ENCODE measurements around the gene IGFN1.
"Not testable (repeated sequence)": the region's sequence is repeated elsewhere in the genome, so short reads cannot be mapped to it uniquely, and the experiment has no call there.

IGFN1 gene

GRCh38 chr1:201156819-201157218 lies 33.8 kb upstream of the IGFN1 start:
- H3K4me3 ChIP-seq (IDR thresholded peaks at IDR 0.05; ENCODE audit: insufficient read depth, low read depth, low read length) = no peak overlapping the region
- peaks cover 55% of the 10 kb centered on the region for H3K4me1 ChIP-seq (ENCODE audit: low read depth, poor library complexity, severe bottlenecking)
- no peaks in the 10 kb centered on the region for H3K36me3 ChIP-seq (ENCODE audit: insufficient read depth)
- H3K27me3 ChIP-seq (ENCODE audit: insufficient read depth, low read depth) = no peaks in the 10 kb centered on the region
- no peak overlapping the region for H3K27ac ChIP-seq
- H4K20me1 ChIP-seq (ENCODE audit: insufficient read depth) = no peaks in the 10 kb centered on the region
- no peak overlapping the region for H3K9ac ChIP-seq
- H3K79me2 ChIP-seq (ENCODE audit: insufficient read depth, low read depth) = peaks cover 8% of the 10 kb centered on the region; the same call in 1 of the 2 replicates
- H3K4me2 ChIP-seq = peak overlapping the region; percentile 2; the same call in 1 of the 2 replicates
- H2AFZ ChIP-seq (ENCODE audit: low read depth) = no peak overlapping the region
- TF ChIP-seq CTCF (conservative IDR thresholded peaks at IDR 0.05; ENCODE audit: low read depth, low read length) = no peak

- Histone ChIP-seq H4K20me1 (ENCODE audit: insufficient read depth) (no peaks in the 10 kb centered on the region), H3K79me2 (ENCODE audit: insufficient read depth, low read depth) (peaks cover 8% of the 10 kb centered on the region; the same call in 1 of the 2 replicates), H2AFZ (ENCODE audit: low read depth) (no peak overlapping the region), H3K4me2 (no peak overlapping the region), H3K4me3 (IDR thresholded peaks at IDR 0.05; ENCODE audit: insufficient read depth, low read depth, low read length) (no peak overlapping the region), H3K4me1 (ENCODE audit: low read depth, poor library complexity, severe bottlenecking) (peaks cover 61% of the 10 kb centered on the region), H3K36me3 (ENCODE audit: insufficient read depth) (no peaks in the 10 kb centered on the region), H3K27ac (no peak overlapping the region), H3K27me3 (ENCODE audit: insufficient read depth, low read depth) (no peaks in the 10 kb centered on the region), H3K9ac (no peak overlapping the region)
- no peak for TF ChIP-seq CTCF (conservative IDR thresholded peaks at IDR 0.05; ENCODE audit: low read depth, low read length)
Measured at GRCh38 chr1:201157949-201158348, 32.7 kb upstream of the IGFN1 start.

GRCh38 chr1:201163036-201163435 lies 27.6 kb upstream of the IGFN1 start:
- H3K79me2 ChIP-seq (ENCODE audit: insufficient read depth, low read depth); H3K27me3 ChIP-seq (ENCODE audit: insufficient read depth, low read depth); H2AFZ ChIP-seq (ENCODE audit: low read depth); H4K20me1 ChIP-seq (ENCODE audit: insufficient read depth); H3K4me2 ChIP-seq; H3K36me3 ChIP-seq (ENCODE audit: insufficient read depth); H3K9ac ChIP-seq; H3K4me3 ChIP-seq (IDR thresholded peaks at IDR 0.05; ENCODE audit: insufficient read depth, low read depth, low read length); H3K27ac ChIP-seq: not testable (repeated sequence)
- H3K4me1 ChIP-seq (ENCODE audit: low read depth, poor library complexity, severe bottlenecking) = peaks cover 32% of the 10 kb centered on the region

GRCh38 chr1:201163707-201164106 lies 26.9 kb upstream of the IGFN1 start:
- no peak overlapping the region for H3K4me2 ChIP-seq
- no peak overlapping the region for H2AFZ ChIP-seq (ENCODE audit: low read depth)
- no peak overlapping the region for H3K9ac ChIP-seq
- H3K79me2 ChIP-seq (ENCODE audit: insufficient read depth, low read depth) = no peaks in the 10 kb centered on the region
- no peaks in the 10 kb centered on the region for H4K20me1 ChIP-seq (ENCODE audit: insufficient read depth)
- no peak overlapping the region for H3K4me3 ChIP-seq (IDR thresholded peaks at IDR 0.05; ENCODE audit: insufficient read depth, low read depth, low read length)
- TF ChIP-seq CTCF (conservative IDR thresholded peaks at IDR 0.05; ENCODE audit: low read depth, low read length) = no peak
- no peak overlapping the region for H3K27ac ChIP-seq
- peaks cover 32% of the 10 kb centered on the region for H3K4me1 ChIP-seq (ENCODE audit: low read depth, poor library complexity, severe bottlenecking)
- no peaks in the 10 kb centered on the region for H3K27me3 ChIP-seq (ENCODE audit: insufficient read depth, low read depth)
- H3K36me3 ChIP-seq (ENCODE audit: insufficient read depth) = no peaks in the 10 kb centered on the region

GRCh38 chr1:201164645-201165044 lies 26.0 kb upstream of the IGFN1 start:
- no peaks in the 10 kb centered on the region for H3K36me3 ChIP-seq (ENCODE audit: insufficient read depth)
- no peaks in the 10 kb centered on the region for H4K20me1 ChIP-seq (ENCODE audit: insufficient read depth)
- no peaks in the 10 kb centered on the region for H3K27me3 ChIP-seq (ENCODE audit: insufficient read depth, low read depth)
- peaks cover 39% of the 10 kb centered on the region for H3K4me1 ChIP-seq (ENCODE audit: low read depth, poor library complexity, severe bottlenecking)
- H3K27ac ChIP-seq = no peak overlapping the region
- H3K9ac ChIP-seq = no peak overlapping the region
- no peaks in the 10 kb centered on the region for H3K79me2 ChIP-seq (ENCODE audit: insufficient read depth, low read depth)
- TF ChIP-seq CTCF (conservative IDR thresholded peaks at IDR 0.05; ENCODE audit: low read depth, low read length) = no peak
- no peak overlapping the region for H2AFZ ChIP-seq (ENCODE audit: low read depth)
- no peak overlapping the region for H3K4me2 ChIP-seq
- no peak overlapping the region for H3K4me3 ChIP-seq (IDR thresholded peaks at IDR 0.05; ENCODE audit: insufficient read depth, low read depth, low read length)
